ENCODE data around the gene GOSR2.

GRCh38 chr17:46922487-46922803 lies 515 bp upstream of the GOSR2 start:
- TF ChIP-seq CTCF (conservative IDR thresholded peaks at IDR 0.05 in 1 of 2, IDR thresholded peaks at IDR 0.05 in 1 of 2; ENCODE audit: low read depth in 1 of 2, low read length in 2 of 2) (no peak), EZH2 (IDR thresholded peaks at IDR 0.05; ENCODE audit: low read length, missing control alignments) (no peak)

Measured in fibroblast of lung (primary cell).